ENCODE measurements around the gene FCRL4. TPM values are rescaled to one million over a fixed set of nuclear protein-coding genes. Genes with fewer than 3 reads are reported as not detected.

The FCRL4 gene
- total and polyA plus RNA-seq, 5 donors from 2014 or later: not detected

DNA sequence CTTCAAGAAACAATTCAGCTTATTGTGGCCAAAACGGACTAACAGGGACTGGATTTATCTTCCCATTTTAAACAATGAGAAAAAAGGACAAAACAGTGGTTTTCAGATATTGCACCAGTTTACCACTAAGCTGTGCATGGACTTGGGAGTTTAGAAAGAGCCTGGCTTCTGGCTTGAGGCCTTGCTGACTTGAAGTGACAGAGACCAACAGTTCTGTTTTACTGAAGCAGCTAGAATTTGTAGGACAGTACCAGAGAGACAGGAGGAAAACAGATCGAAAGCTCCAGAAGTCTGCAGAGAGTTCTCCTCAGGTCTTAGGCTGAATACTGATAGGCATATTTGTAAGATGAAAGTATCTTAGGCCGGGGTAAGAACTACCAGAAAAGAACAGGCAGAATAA, 20.5 kb downstream of the FCRL4 start:
- peaks cover 0 to 6% (median 2%) of the 10 kb centered on the region in 4 donors for H3K4me1 Mint-ChIP-seq
- H3K27me3 Mint-ChIP-seq: peaks cover 12% of the 10 kb centered on the region
- DNase-seq: no peak
- Histone ChIP-seq H3K27ac (ENCODE audit: insufficient read depth, low read length, poor library complexity, severe bottlenecking) (no peak overlapping the region), H3K36me3 (ENCODE audit: control insufficient read depth, insufficient read depth, low read length) (no peaks in the 10 kb centered on the region), H3K4me3 (ENCODE audit: low read depth, low read length) (no peak overlapping the region), H3K9me3 (ENCODE audit: control insufficient read depth in 2 of 2, low read length in 2 of 2) (no peaks in the 10 kb centered on the region), H3K4me1 (ENCODE audit: control insufficient read depth, insufficient read depth, low read length, poor library complexity, severe bottlenecking) (peaks cover 5% of the 10 kb centered on the region), H3K27me3 (ENCODE audit: control insufficient read depth, insufficient read depth, low read length) (peaks cover 5% of the 10 kb centered on the region)
- H3K4me3 Mint-ChIP-seq: no peak overlapping the region
- peaks cover 0 to 1% (median 0%) of the 10 kb centered on the region in 7 donors for H3K9me3 Mint-ChIP-seq
- no peak for ATAC-seq (ENCODE audit: low read depth in 2 of 2)
- H3K27ac Mint-ChIP-seq: no peak overlapping the region
- no peaks in the 10 kb centered on the region for H3K36me3 Mint-ChIP-seq

DNA sequence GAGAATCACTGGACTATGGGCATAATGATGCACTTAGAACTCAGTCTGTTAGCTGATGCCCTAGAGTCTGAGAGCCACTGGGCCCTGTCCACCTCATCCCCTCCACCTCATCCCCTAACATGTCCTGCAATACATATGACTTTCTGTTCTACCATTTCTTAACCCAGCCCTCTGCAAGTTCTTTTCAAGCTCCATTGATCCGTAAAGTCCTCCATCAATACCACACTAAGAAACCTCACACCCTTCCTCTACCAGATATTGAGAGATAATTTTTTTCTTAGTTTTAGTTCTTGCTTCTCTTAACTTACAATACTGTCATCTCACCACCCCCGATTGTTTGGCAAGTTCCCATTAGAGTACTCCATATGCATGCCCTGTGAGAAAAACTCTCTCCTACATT, 22.1 kb downstream of the FCRL4 start:
- H3K4me3 ChIP-seq (ENCODE audit: low read depth, low read length): no peak overlapping the region

DNA sequence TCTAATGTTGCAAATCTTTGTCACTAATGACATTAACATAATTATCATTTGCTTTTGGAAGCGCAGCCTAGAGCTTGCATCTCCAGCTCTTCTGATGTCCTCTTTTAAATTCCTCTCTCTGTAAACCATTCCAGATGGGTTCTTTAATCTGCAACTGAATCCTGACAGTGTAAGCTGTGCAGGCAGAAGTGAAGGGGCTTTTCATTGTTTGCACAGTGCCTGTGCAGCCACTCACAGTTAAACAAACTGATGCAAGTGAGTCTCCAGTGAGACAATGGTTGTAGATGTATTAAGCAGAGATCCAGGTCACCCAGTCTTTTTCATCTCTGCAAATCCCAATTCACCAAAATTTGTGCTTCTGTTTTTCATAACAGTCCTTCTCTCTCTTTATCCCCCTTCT, 23.0 kb downstream of the FCRL4 start:
- no peaks in the 10 kb centered on the region for H3K36me3 ChIP-seq (ENCODE audit: control insufficient read depth, insufficient read depth, low read length)
- Mint-ChIP-seq H3K4me3 (no peak overlapping the region), H3K27ac (no peak overlapping the region), H3K27me3 (peaks cover 6% of the 10 kb centered on the region), H3K4me1 (no peaks in the 10 kb centered on the region), H3K9me3 (peaks cover 0 to 1% (median 0%) of the 10 kb centered on the region in 7 donors), H3K36me3 (no peaks in the 10 kb centered on the region)
- DNase-seq: no peak
- H3K27ac ChIP-seq (ENCODE audit: insufficient read depth, low read length, poor library complexity, severe bottlenecking): no peak overlapping the region
- H3K4me3 ChIP-seq (ENCODE audit: low read depth, low read length): no peak overlapping the region
- no peaks in the 10 kb centered on the region for H3K4me1 ChIP-seq (ENCODE audit: control insufficient read depth, insufficient read depth, low read length, poor library complexity, severe bottlenecking)
- peaks cover 5% of the 10 kb centered on the region for H3K27me3 ChIP-seq (ENCODE audit: control insufficient read depth, insufficient read depth, low read length)
- ATAC-seq (ENCODE audit: low read depth in 2 of 2): no peak
- no peaks in the 10 kb centered on the region for H3K9me3 ChIP-seq (ENCODE audit: control insufficient read depth in 2 of 2, low read length in 2 of 2)

More for the DNA sequence above, 22.1 kb downstream of the FCRL4 start:
- DNase-seq: no peak
- H3K27me3 Mint-ChIP-seq: peaks cover 12% of the 10 kb centered on the region
- peaks cover 0 to 4% (median 2%) of the 10 kb centered on the region in 4 donors for H3K4me1 Mint-ChIP-seq
- H3K9me3 ChIP-seq (ENCODE audit: control insufficient read depth in 2 of 2, low read length in 2 of 2): no peaks in the 10 kb centered on the region
- peaks cover 5% of the 10 kb centered on the region for H3K27me3 ChIP-seq (ENCODE audit: control insufficient read depth, insufficient read depth, low read length)
- H3K36me3 Mint-ChIP-seq: no peaks in the 10 kb centered on the region
- peaks cover 0 to 1% (median 0%) of the 10 kb centered on the region in 7 donors for H3K9me3 Mint-ChIP-seq
- peaks cover 5% of the 10 kb centered on the region for H3K4me1 ChIP-seq (ENCODE audit: control insufficient read depth, insufficient read depth, low read length, poor library complexity, severe bottlenecking)
- peak overlapping the region in 1 of 3 donors; percentile 7 for H3K27ac Mint-ChIP-seq
- no peak overlapping the region for H3K27ac ChIP-seq (ENCODE audit: insufficient read depth, low read length, poor library complexity, severe bottlenecking)
- ATAC-seq (ENCODE audit: low read depth in 2 of 2): no peak
- no peaks in the 10 kb centered on the region for H3K36me3 ChIP-seq (ENCODE audit: control insufficient read depth, insufficient read depth, low read length)
- no peak overlapping the region for H3K4me3 Mint-ChIP-seq

DNA sequence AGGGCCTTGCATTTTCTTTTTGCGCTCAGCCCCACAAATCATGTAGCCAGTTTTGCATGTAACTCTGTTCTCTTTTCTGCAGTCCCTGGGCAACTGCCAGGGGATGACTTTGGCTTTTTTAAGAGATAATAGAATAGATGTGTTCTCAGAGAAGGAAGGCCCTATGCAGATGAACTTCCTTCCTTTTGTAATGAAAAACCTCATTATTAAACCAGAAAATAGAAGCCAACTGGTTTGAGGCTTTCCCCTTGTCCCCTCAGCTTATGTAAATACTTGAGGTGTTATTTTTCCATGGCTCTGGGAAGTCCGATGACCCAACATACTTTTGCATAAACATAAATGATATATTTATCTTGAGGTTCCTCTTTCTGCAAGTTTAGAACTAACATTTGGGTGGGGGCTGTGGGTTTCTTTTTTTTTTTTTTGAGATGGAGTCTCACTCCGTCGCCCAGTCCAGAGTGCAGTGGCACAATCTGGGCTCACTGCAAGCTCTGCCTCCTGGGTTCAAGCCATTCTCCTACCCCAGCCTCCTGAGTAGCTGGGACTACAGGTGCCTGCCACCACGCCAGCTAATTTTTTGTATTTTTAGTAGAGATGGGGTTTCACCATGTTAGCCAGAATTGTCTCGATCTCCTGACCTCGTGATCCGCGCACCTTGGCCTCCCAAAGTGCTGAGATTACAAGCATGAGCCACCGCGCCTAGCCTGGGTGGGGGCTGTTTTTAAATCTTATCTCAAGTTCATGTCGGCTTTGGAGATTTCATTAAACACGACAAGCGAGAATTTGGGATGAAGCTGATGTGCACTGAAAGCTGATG, 31.2 kb downstream of the FCRL4 start:
- DNase-seq: no peak

DNA sequence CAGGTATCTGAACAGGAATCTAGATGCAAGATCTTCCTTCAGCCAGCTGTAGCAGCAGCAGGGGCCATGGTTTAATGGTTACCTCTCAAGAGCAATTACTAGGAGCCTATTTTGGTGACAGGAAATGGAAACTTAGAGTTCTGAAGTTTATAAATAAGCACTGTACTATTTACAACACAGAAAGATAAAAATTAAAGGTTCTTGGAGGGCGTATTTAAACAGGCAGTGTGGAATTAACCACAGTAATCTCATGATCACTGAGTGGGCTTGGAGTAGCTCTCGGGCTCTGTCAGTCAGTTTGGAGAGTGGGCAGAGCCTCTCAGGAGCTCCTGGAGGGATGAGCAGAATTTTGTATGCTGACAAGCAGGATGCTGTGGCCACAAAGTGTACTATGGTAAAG, 35.4 kb downstream of the FCRL4 start:
- H3K4me1 ChIP-seq (ENCODE audit: control insufficient read depth, insufficient read depth, low read length, poor library complexity, severe bottlenecking): no peaks in the 10 kb centered on the region
- H3K4me3 ChIP-seq (ENCODE audit: low read depth, low read length): no peak overlapping the region
- peaks cover 0 to 4% (median 0%) of the 10 kb centered on the region in 7 donors for H3K9me3 Mint-ChIP-seq
- H3K27ac Mint-ChIP-seq: peak overlapping the region in 1 of 3 donors; percentile 70
- ATAC-seq (ENCODE audit: low read depth in 2 of 2): no peak
- no peaks in the 10 kb centered on the region for H3K36me3 Mint-ChIP-seq
- no peak for DNase-seq
- H3K27me3 Mint-ChIP-seq: peaks cover 15% of the 10 kb centered on the region
- no peak overlapping the region for H3K4me3 Mint-ChIP-seq
- no peaks in the 10 kb centered on the region for H3K36me3 ChIP-seq (ENCODE audit: control insufficient read depth, insufficient read depth, low read length)
- peaks cover 0 to 6% (median 4%) of the 10 kb centered on the region in 4 donors for H3K4me1 Mint-ChIP-seq
- no peak overlapping the region for H3K27ac ChIP-seq (ENCODE audit: insufficient read depth, low read length, poor library complexity, severe bottlenecking)
- peaks cover 4% of the 10 kb centered on the region for H3K27me3 ChIP-seq (ENCODE audit: control insufficient read depth, insufficient read depth, low read length)
- no peaks in the 10 kb centered on the region for H3K9me3 ChIP-seq (ENCODE audit: control insufficient read depth in 2 of 2, low read length in 2 of 2)

More for the DNA sequence above, 31.2 kb downstream of the FCRL4 start:
- H3K4me3 ChIP-seq (ENCODE audit: low read depth, low read length): no peak overlapping the region
- no peak for ATAC-seq (ENCODE audit: low read depth in 2 of 2)
- no peak overlapping the region for H3K27ac Mint-ChIP-seq
- H3K36me3 ChIP-seq (ENCODE audit: control insufficient read depth, insufficient read depth, low read length): no peaks in the 10 kb centered on the region
- no peak overlapping the region for H3K4me3 Mint-ChIP-seq
- peaks cover 6% of the 10 kb centered on the region for H3K27me3 Mint-ChIP-seq
- no peak overlapping the region for H3K27ac ChIP-seq (ENCODE audit: insufficient read depth, low read length, poor library complexity, severe bottlenecking)
- peaks cover 4% of the 10 kb centered on the region for H3K27me3 ChIP-seq (ENCODE audit: control insufficient read depth, insufficient read depth, low read length)
- H3K4me1 ChIP-seq (ENCODE audit: control insufficient read depth, insufficient read depth, low read length, poor library complexity, severe bottlenecking): no peaks in the 10 kb centered on the region
- no peaks in the 10 kb centered on the region for H3K36me3 Mint-ChIP-seq
- peaks cover 0 to 6% (median 4%) of the 10 kb centered on the region in 4 donors for H3K4me1 Mint-ChIP-seq
- H3K9me3 ChIP-seq (ENCODE audit: control insufficient read depth in 2 of 2, low read length in 2 of 2): no peaks in the 10 kb centered on the region
- H3K9me3 Mint-ChIP-seq: peaks cover 0 to 4% (median 0%) of the 10 kb centered on the region in 7 donors

DNA sequence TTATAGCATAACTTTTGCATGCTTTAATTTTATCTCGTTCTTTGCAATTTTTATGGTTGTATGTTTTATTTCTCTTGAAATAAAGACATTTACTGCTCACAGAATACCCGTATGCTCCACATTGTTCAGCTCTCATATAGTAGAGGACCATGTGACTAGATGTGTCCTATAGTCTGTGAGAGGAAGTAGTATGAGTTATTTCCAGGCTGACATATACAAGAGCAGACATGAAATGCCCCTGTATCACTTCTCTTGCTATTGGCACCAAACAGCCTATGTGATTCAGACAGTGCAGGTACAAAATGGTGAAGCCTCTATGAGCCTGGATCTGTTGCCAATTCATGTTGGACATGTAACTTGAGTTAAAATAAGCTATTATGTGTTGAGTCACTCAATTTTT, 39.8 kb downstream of the FCRL4 start:
- Mint-ChIP-seq H3K27ac (no peak overlapping the region), H3K36me3 (no peaks in the 10 kb centered on the region), H3K27me3 (peaks cover 15% of the 10 kb centered on the region), H3K9me3 (peaks cover 0 to 2% (median 0%) of the 10 kb centered on the region in 7 donors), H3K4me1 (peaks cover 0 to 8% (median 3%) of the 10 kb centered on the region in 4 donors), H3K4me3 (no peak overlapping the region)
- ATAC-seq (ENCODE audit: low read depth in 2 of 2): no peak
- no peak for DNase-seq
- Histone ChIP-seq H3K4me1 (ENCODE audit: control insufficient read depth, insufficient read depth, low read length, poor library complexity, severe bottlenecking) (no peaks in the 10 kb centered on the region), H3K27me3 (ENCODE audit: control insufficient read depth, insufficient read depth, low read length) (peaks cover 4% of the 10 kb centered on the region), H3K36me3 (ENCODE audit: control insufficient read depth, insufficient read depth, low read length) (no peaks in the 10 kb centered on the region), H3K4me3 (ENCODE audit: low read depth, low read length) (no peak overlapping the region), H3K27ac (ENCODE audit: insufficient read depth, low read length, poor library complexity, severe bottlenecking) (no peak overlapping the region), H3K9me3 (ENCODE audit: control insufficient read depth in 2 of 2, low read length in 2 of 2) (no peaks in the 10 kb centered on the region)

DNA sequence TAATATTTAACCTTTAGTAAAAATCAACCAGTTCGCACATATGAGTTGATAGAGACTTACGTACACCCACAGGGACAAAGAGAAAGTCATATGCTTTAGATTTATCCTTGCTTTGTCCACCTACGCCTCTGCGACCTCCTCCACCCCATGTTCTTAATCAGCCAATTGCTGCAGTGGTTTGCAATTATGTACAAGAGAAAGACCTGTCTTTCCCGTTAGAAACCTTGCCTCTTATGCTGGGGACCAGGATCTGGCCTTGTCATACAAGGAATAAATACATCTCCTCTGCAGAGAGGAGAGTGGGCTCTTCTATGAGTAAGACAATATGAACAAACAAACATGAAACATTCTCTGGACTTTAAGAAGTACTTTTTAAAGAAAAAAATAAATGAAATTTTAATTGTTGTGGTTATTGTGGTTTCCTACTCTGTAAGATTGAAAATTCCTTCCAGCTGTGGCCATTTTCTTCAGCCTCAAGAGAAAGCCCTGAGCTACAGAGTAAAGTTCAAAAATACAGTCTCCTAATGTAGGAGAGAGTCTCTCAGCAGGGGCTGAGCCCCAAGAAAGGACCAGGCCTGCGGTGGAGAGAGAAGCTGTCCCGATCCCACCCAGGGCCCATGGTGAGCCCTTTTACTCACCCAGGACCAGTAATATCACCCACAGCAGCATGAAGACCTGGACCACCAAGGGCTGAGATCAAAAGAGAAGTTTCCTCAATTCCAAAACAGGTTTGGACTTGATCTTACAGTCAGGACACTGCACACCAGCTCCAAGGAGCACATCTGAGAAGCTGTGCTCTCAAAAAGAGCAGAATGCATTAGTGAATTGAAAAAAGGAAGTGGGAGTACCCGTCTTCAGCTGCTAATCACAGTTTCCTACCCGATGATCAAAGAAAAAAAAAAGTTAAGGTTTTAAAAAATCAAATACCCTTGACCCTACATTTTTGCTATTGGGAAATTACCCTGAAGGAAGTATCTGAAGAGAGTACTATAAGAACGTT, 45.9 kb downstream of the FCRL4 start, which contains the start of gene FCRL5:
Gene FCRL5, minus strand, starts transcription at position 822 of the 1,000 bp plus-strand sequence. Its CDS starts 153 bp downstream, at position 669.
- Histone ChIP-seq H3K4me1 (ENCODE audit: control insufficient read depth, insufficient read depth, low read length, poor library complexity, severe bottlenecking) (no peaks in the 10 kb centered on the region), H3K27me3 (ENCODE audit: control insufficient read depth, insufficient read depth, low read length) (no peaks in the 10 kb centered on the region), H3K9me3 (ENCODE audit: control insufficient read depth in 2 of 2, low read length in 2 of 2) (no peaks in the 10 kb centered on the region), H3K36me3 (ENCODE audit: control insufficient read depth, insufficient read depth, low read length) (no peaks in the 10 kb centered on the region), H3K27ac (ENCODE audit: insufficient read depth, low read length, poor library complexity, severe bottlenecking) (no peak within 1 kb of the TSS), H3K4me3 (ENCODE audit: low read depth, low read length) (no peak within 1 kb of the TSS)
- Mint-ChIP-seq H3K27me3 (peaks cover 17% of the 10 kb centered on the region), H3K9me3 (no peaks in the 10 kb centered on the region), H3K4me3 (no peak within 1 kb of the TSS), H3K4me1 (peaks cover 0 to 10% (median 7%) of the 10 kb centered on the region in 4 donors), H3K27ac (no peak within 1 kb of the TSS), H3K36me3 (no peaks in the 10 kb centered on the region)
- ATAC-seq (ENCODE audit: low read depth in 2 of 2) (no peak), DNase-seq (no peak)
